Prostate gland (tissue), 2 donors: ENCODE measurements around the gene MAGOHB. TPM values are rescaled to one million over a fixed set of nuclear protein-coding genes. Genes with fewer than 3 reads are reported as not detected.

Experiments used
- DNase-seq: peaks from one replicate; pipeline ENCODE4 v3.0.0-alpha.2; 2019; ENCODE audit warnings: low spot score
- H3K27ac ChIP-seq, 2 donors: fragments of 200-600 bp; sonication (generic); 2 replicates each; pipeline ENCODE4 v1.5.1; 2017 to 2019
- H3K27me3 ChIP-seq: fragments of 200-600 bp; sonication (generic); replicated peaks from 2 replicates; pipeline ENCODE4 v1.5.1; 2019; ENCODE audit not compliant: insufficient read depth
- H3K36me3 ChIP-seq, 2 donors: fragments of 200-600 bp; sonication (generic); 1 replicate in 1 of 2; 2 replicates in 1 of 2; pipeline versions ENCODE4 v1.5.1 to v1.8.1; 2017 to 2019
- H3K4me1 ChIP-seq: fragments of 200-600 bp; sonication (generic); replicated peaks from 2 replicates; pipeline ENCODE4 v1.5.1; 2019
- H3K4me3 ChIP-seq, 2 donors: fragments of 200-600 bp; sonication (generic); 2 replicates each; pipeline ENCODE4 v1.5.1; 2017 to 2019
- H3K9me3 ChIP-seq: fragments of 200-600 bp; sonication (generic); 2 replicates; pipeline ENCODE4 v1.5.1; 2017
- POLR2A ChIP-seq: fragments of 450-650 bp; IDR thresholded peaks from one replicate; pipeline ENCODE4 v1.6.1; 2016; ENCODE audit warnings: antibody characterized with exemption, mild to moderate bottlenecking
- POLR2AphosphoS5 ChIP-seq: sonication (generic); formaldehyde crosslinking; IDR thresholded peaks from one replicate; pipeline ENCODE4 v1.6.1; 2017; ENCODE audit warnings: antibody characterized with exemption
- WGBS: methylation state at CpG from one replicate; pipeline ENCODE4 v1.1.5; 2018; 5-methylcytosine and 5-hydroxymethylcytosine counted together
- intact Hi-C: fragments of 100-400 bp; cut with DNase I; formaldehyde crosslinking; loops from one replicate; pipeline ENCODE4 v1.14.2; 2022
- total RNA-seq, 2 donors: library from RNA; depleted of rRNA; stranded (reverse); fragments of >200 nt; gene quantifications; one replicate each; pipeline ENCODE4 v1.1.0, GENCODE V29; 2016
- TF ChIP-seq, protein P1 (sequence below), 4 experiments: fragments of 200-600 bp in 2 of 4; fragments of 450-650 bp in 2 of 4; sonication (generic) in 2 of 4; IDR thresholded peaks; 1 replicate in 3 of 4; 2 replicates in 1 of 4; pipeline ENCODE4 v1.5.1; 2016 to 2019; ENCODE audit warnings: antibody characterized with exemption in 4 of 4, mild to moderate bottlenecking in 2 of 4, moderate library complexity in 2 of 4

Gene MAGOHB
- total RNA-seq, 2 donors from 2014 or later = 24.2 to 24.8 TPM

DNA sequence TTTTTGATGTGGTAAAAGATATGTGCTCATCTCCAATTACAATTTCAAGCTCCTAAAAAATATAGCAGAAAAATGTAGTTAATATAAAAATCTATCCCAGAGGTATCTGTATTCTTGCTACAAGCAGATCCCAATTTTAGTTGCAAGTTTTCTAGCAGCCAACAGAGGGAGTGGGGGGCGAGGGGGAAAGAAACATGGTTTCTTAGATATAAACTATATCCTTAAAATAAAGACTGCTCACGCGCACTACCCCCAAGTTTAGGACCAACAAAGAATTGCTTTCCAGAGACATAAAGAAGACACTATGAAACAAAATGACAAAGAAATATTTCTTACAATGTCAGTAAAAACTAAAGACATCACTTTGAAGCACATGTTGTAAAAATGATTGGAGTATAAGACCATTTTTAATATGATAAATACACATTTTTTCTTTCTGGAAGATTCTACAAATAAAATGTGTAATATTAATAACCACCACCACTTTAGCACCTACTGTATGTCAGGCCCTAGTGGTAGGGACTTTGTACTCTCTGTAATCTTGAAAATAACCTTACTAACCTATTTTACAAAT lies 5.4 kb downstream of the MAGOHB start:
- intact Hi-C loops = no loop called here
- no peak for TF ChIP-seq POLR2A
- TF ChIP-seq, protein P1, sequence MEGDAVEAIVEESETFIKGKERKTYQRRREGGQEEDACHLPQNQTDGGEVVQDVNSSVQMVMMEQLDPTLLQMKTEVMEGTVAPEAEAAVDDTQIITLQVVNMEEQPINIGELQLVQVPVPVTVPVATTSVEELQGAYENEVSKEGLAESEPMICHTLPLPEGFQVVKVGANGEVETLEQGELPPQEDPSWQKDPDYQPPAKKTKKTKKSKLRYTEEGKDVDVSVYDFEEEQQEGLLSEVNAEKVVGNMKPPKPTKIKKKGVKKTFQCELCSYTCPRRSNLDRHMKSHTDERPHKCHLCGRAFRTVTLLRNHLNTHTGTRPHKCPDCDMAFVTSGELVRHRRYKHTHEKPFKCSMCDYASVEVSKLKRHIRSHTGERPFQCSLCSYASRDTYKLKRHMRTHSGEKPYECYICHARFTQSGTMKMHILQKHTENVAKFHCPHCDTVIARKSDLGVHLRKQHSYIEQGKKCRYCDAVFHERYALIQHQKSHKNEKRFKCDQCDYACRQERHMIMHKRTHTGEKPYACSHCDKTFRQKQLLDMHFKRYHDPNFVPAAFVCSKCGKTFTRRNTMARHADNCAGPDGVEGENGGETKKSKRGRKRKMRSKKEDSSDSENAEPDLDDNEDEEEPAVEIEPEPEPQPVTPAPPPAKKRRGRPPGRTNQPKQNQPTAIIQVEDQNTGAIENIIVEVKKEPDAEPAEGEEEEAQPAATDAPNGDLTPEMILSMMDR (IDR thresholded peaks at IDR 0.05) = peak in 2 of 4 experiments; percentile 8 to 19
- H3K9me3 ChIP-seq = no peaks in the 10 kb centered on the region

GRCh38 chr12:10601860-10602259 lies 11.5 kb downstream of the MAGOHB start:
- no peaks in the 10 kb centered on the region for H3K36me3 ChIP-seq
- no peak overlapping the region for H3K4me3 ChIP-seq
- H3K9me3 ChIP-seq = no peaks in the 10 kb centered on the region
- no peaks in the 10 kb centered on the region for H3K27me3 ChIP-seq
- WGBS = 91% methylated on average over 2 of the region's 2 CpGs
- intact Hi-C loops = no loop called here
- no peak overlapping the region for H3K27ac ChIP-seq
- TF ChIP-seq POLR2AphosphoS5 (no peak), POLR2A (no peak)
- TF ChIP-seq, protein P1 (IDR thresholded peaks at IDR 0.05) = no peak
- H3K4me1 ChIP-seq = no peaks in the 10 kb centered on the region
- no peak for DNase-seq

More for the DNA sequence above, 5.4 kb downstream of the MAGOHB start:
- Histone ChIP-seq H3K4me1 (no peaks in the 10 kb centered on the region), H3K36me3 (no peaks in the 10 kb centered on the region), H3K27ac (no peak overlapping the region), H3K27me3 (no peaks in the 10 kb centered on the region), H3K4me3 (no peak overlapping the region)
- no peak for DNase-seq
- whole genome bisulfite sequencing = 85% methylated on average over 3 of the region's 3 CpGs

GRCh38 chr12:10600988-10601387 lies 12.4 kb downstream of the MAGOHB start:
- no peaks in the 10 kb centered on the region for H3K9me3 ChIP-seq
- WGBS = 92% methylated on average over 6 of the region's 6 CpGs
- no peak overlapping the region for H3K4me3 ChIP-seq
- TF ChIP-seq, protein P1 (IDR thresholded peaks at IDR 0.05) = no peak
- TF ChIP-seq POLR2AphosphoS5 (no peak), POLR2A (no peak)
- H3K36me3 ChIP-seq = no peaks in the 10 kb centered on the region
- H3K27me3 ChIP-seq = no peaks in the 10 kb centered on the region
- H3K4me1 ChIP-seq = no peaks in the 10 kb centered on the region
- no peak overlapping the region for H3K27ac ChIP-seq
- no peak for DNase-seq
- intact Hi-C loops = no loop called here

GRCh38 chr12:10595881-10596280 lies 17.5 kb downstream of the MAGOHB start:
- 83% methylated on average over 2 of the region's 2 CpGs for WGBS
- H3K27ac ChIP-seq = no peak overlapping the region
- H3K4me1 ChIP-seq = no peaks in the 10 kb centered on the region
- H3K36me3 ChIP-seq = no peaks in the 10 kb centered on the region
- intact Hi-C loops = no loop called here
- TF ChIP-seq, protein P1 (IDR thresholded peaks at IDR 0.05) = no peak
- TF ChIP-seq POLR2A = no peak
- no peak for TF ChIP-seq POLR2AphosphoS5
- H3K4me3 ChIP-seq = no peak overlapping the region
- no peaks in the 10 kb centered on the region for H3K9me3 ChIP-seq
- DNase-seq = no peak
- no peaks in the 10 kb centered on the region for H3K27me3 ChIP-seq

DNA sequence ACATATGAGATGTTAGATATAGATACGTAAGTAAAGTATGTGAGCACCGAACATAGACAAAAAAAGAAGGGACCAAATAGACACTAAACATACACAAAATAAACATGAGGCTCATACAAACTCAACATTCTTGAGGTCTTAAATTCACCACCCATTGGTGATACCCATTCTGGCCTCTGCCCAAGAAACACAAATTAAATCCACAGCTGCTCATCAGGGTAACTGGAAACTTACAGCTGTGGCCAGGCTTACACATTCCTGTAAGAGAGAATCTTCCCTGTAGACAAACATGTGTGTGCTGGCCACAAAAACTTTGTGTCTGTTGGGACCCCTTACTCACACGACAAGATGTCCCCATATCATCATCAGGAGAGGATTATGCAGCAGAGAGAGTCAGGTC lies 22.4 kb downstream of the MAGOHB start:
- Histone ChIP-seq H3K27ac (no peak overlapping the region), H3K36me3 (no peaks in the 10 kb centered on the region), H3K4me3 (no peak overlapping the region), H3K27me3 (no peaks in the 10 kb centered on the region), H3K4me1 (no peaks in the 10 kb centered on the region), H3K9me3 (no peaks in the 10 kb centered on the region)
- 97% methylated on average over 3 of the region's 3 CpGs for WGBS
- intact Hi-C loops = no loop called here
- TF ChIP-seq POLR2AphosphoS5 (no peak), POLR2A (no peak)
- TF ChIP-seq, protein P1 (IDR thresholded peaks at IDR 0.05) = no peak
- no peak for DNase-seq
